Activated CD8-positive, alpha-beta memory T cell treated with anti-CD3 and anti-CD28 coated beads, Interleukin-2, amount 50 U/mL, for 48 hours (primary cell): ENCODE data around the gene ARL3.

Experiments used
- DNase-seq: peaks from one replicate; pipeline ENCODE4 v3.0.0-alpha.2; 2020

Gene ARL3

DNA sequence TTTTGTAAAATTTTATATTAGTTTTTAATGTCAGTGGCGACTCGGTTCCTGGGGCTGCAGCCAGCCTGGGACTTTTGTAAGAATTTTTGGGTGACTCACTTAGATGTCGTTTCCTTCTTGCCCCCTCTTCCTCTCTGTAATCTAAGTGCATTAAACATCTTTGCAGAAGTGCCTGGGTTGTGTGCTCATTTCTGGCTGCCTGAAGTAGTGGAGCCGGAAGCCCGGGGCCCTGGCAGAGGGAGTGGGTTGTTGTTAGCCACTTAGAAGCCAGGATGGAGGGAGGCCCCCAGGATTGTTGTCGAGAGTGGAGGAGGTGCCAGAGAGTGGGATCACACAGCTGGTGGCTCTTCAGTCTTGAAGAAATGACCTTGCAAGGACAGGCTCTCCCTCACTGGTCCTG lies 80.9 kb downstream of the ARL3 start:
- DNase-seq = no peak

DNA sequence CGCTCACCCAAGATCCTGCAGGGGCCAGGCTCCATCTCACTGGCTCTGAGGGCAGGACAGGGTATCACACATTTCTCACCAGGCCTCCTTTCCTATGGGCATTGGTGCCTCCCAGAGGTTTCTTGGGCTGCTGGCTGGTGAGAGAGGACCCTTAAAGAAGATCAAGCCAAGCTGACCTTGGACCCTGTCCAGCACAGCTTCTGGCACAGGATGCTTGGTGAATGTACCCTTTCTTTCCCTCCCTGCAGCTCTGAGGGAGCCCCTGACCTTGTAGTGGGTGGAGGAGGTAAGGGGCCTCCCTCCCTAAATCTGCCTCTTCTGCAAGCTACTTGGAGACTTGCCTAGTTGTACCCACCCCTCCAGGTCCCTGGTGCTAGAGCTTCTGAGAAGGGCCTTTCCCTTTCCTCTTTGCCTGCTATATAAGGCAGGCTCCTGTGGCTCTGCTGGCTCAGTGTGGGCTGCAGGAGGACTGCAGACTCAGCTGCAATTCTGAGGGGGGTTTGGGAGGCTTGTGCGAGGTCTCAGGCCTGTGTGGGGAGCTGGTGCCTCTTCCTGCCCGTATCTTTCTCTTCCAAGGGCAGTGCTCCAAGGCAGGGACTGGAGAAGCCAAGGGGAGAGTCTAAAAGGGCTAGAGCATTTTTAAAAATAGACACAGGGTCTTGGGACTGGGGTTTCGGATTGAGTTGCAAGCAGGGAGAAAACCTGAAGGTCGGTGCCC lies 81.6 kb downstream of the ARL3 start:
- no peak for DNase-seq

GRCh38 chr10:102631525-102632393 lies 82.4 kb downstream of the ARL3 start:
- DNase-seq = no peak

DNA sequence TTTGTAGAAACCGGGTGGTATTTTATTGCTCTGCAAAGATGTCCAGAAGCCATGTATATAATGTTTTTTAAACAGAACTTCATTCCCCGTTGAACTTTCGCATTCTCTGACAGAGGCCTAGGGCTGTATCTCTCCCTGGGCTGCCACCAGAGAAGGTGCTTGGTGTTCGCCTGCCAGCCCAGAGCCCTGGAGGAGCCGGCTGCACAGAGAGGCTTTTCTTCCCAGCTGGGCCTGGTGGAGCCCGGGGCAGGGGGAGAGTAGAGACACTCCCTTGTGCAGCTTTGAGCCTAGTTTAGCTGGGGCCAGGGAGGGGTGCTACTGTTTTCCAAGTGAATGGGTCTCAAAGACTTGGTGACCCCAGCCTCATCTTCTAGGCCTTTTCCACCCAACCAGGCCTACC lies 83.5 kb downstream of the ARL3 start:
- no peak for DNase-seq

GRCh38 chr10:102629661-102630614 lies 84.3 kb downstream of the ARL3 start:
- no peak for DNase-seq

GRCh38 chr10:102628451-102628911 lies 85.7 kb downstream of the ARL3 start:
- no peak for DNase-seq

DNA sequence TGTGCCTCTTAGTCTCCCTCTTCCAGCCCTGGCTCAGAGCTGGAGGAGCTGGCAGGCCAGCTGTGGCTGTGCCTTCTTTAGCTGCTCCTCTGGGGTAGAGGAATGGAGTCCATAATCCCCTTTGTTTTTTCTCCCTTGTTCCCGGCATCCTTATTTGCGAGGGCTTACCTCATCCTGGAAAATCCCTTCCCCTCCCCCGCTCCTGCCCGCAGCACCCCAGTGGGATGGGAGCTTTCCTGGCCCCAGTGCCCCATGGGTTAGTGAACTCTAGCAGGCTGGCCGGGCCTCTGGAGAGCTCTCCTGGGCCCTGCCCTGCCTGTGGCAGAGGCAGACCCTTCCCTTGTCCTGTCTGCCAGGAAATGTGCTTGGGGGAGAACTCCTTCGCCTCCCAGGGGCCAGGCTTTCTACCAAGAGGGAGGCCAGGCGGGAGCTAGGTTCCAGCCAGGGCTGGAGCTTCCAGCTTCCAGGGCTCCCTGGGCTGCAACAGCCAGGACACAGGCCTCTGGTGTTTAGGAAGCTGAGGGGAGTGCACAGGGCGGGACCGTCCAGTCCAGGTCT lies 86.4 kb downstream of the ARL3 start:
- no peak for DNase-seq

DNA sequence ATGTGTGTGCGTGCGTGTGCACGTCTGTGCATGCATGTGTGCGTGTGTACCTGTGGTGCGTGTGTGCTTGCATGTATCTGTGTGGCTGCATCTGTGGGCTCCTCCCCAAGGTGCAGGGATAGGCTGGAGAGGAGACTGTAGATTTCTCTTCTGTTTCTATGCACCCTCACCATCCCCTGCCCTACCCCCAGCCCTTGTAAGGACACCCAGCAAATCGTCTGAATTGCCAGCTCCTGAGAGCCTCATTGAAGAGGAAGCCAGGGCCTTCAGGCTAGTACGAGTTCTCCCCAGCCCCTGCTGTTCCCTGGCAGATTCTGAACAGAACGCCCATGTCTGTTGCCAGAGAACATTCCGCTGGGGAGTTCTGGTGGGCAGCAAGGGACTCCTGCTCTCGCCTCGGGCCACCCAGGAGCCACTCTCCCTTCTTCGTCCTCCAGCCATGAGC lies 86.9 kb downstream of the ARL3 start:
- DNase-seq = no peak

DNA sequence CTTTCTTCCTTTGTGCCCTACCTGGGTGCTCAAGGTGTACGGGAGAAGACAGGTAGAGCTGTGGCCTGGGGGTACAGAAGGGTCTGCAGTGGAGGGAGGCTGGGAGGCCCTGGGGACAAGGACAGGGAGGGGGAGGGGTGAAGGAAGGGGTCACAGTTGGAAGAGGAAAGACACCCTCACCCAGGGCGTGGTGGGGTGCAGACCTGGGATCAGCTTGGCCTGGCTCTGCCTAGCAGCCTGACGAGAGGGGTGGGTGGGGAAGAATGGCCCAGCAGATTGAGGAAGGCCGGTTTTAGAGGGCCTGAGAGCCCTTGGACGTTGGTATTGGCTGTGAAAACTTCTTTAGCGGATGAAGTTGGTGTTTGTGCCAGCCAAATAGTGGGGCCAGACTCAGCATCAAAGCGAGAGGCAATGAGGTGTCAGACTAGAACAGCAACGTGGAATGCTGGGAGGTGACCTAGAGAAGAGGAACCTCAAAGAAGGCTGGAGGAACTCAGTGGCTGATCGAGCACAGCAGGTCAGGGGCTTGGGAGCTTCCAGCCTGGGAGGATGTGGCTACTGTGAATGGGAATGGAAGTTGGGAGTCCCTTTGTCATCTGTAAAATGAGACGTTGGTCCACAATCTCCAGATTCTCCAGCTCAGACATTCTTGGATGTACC lies 88.0 kb downstream of the ARL3 start:
- no peak for DNase-seq

DNA sequence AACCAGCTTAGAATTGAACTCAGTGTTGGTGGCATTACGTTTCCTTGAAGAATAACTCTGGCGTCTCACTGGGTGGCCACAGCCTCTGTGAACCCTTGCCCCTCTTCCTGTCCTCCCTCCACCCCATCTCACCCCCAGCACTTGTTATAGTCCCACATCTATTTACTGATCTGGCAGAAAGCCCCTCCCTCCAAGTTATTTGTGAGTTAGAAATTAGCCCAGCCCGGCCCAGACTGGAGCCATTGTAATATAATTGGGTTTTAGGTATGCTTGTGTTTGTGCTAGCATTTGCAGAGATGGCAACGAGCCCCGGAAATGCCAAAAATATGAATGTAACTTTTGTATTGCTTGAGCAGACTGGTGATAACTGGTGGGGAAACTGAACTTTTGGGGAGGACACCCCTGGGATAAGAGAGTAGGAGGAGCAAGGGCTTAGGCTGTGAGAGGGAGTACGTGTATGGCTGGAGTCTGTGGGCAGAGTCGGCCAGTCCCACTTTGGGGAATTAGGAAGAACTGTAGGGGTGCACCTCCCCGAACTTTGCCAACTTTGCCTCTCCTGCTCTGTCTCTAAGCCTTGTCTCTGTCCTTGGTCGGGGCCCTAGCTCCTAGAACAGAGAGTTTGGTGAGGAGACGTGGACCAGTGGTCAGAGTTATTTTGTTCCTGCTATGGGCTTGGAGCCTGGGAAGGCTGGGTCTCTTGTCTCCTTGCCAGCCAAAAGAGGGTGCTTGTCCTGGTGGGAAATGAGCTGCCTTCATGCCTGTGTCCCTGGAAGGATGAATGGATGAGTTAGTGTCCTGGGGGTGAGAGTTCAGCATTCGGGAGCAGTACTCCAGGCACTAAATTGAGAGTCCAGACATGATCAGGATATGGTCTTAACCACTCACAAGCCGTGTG lies 89.2 kb downstream of the ARL3 start:
- DNase-seq = no peak

- DNase-seq = no peak
Observed at GRCh38 chr10:102624094-102624493, 90.1 kb downstream of the ARL3 start.
